Dedifferentiated amniotic fluid mesenchymal stem cell (primary cell): ENCODE results near the gene TOMM40.
A peak's percentile ranks its signal among the peaks of the same experiment; 100 is the strongest.
"Not testable (repeated sequence)": the region's sequence is repeated elsewhere in the genome, so short reads cannot be mapped to it uniquely, and the experiment has no call there.

Source experiments
- DNase-seq: peaks from one replicate; pipeline ENCODE4 v3.0.0-alpha.2; 2016; ENCODE audit errors: extremely low spot score

The TOMM40 gene

DNA sequence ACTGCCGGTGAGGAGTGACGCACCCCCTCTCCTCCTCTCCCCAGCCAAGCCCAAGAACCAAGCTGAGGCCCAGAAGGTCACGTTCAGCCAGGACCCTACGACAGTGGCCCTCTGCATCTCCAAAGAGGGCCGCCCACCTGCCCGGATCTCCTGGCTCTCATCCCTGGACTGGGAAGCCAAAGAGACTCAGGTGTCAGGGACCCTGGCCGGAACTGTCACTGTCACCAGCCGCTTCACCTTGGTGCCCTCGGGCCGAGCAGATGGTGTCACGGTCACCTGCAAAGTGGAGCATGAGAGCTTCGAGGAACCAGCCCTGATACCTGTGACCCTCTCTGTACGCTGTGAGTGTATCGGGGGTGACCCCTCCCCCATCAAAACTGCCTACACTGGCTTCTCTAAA is 19.2 kb upstream of the TOMM40 start:
- no peak for DNase-seq

- DNase-seq: no peak
Measured at GRCh38 chr19:44872661-44873060, 18.4 kb upstream of the TOMM40 start.

DNA sequence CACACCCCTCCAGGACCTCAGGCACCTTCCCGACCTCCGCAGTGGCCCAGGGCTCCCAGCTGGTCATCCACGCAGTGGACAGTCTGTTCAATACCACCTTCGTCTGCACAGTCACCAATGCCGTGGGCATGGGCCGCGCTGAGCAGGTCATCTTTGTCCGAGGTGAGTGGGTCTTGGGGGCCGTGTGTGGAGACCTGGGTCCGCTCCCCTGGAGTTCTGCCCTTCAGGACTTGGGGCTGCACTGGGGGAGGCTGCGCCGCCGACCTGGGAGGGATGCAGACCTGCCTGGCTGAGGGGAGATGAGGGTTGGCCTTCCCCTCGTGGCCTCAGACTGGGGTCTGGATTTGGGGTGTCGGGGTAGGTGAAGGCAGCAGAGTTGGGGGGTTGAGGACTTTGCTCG is 16.7 kb upstream of the TOMM40 start:
- DNase-seq: no peak

- DNase-seq: no peak
Measured at GRCh38 chr19:44875666-44876451, 15.2 kb upstream of the TOMM40 start.

DNA sequence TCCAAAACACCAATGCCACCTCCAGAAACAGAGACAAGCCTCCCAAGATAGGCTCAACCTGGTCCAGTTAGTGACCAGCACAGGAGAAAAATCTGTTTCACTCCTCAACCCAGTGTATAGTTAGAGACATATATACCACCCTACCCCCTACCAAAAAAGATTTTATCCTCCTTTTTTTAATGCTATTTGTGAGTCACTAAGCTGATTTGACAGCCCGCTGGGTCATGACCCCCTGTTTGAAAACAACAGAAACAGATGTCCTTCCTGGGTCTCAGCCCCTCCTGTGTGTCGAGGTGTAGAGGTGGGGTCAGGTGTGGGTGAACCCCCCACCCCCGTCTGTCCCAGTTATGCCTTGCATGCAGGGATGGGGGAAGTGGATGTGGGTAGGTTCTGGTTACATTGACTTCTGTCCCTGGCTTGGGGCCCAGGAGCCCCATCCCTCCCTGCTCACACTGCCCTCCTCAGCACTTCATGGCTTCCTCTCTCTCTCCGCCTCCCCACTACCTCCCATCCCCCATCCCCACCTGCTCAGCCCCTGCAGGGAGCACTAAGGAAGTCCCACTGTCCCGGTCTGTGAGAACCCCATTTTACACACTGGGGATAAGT is 14.0 kb upstream of the TOMM40 start:
- DNase-seq: no peak

GRCh38 chr19:44878120-44878865 is 12.8 kb upstream of the TOMM40 start:
- DNase-seq: no peak

DNA sequence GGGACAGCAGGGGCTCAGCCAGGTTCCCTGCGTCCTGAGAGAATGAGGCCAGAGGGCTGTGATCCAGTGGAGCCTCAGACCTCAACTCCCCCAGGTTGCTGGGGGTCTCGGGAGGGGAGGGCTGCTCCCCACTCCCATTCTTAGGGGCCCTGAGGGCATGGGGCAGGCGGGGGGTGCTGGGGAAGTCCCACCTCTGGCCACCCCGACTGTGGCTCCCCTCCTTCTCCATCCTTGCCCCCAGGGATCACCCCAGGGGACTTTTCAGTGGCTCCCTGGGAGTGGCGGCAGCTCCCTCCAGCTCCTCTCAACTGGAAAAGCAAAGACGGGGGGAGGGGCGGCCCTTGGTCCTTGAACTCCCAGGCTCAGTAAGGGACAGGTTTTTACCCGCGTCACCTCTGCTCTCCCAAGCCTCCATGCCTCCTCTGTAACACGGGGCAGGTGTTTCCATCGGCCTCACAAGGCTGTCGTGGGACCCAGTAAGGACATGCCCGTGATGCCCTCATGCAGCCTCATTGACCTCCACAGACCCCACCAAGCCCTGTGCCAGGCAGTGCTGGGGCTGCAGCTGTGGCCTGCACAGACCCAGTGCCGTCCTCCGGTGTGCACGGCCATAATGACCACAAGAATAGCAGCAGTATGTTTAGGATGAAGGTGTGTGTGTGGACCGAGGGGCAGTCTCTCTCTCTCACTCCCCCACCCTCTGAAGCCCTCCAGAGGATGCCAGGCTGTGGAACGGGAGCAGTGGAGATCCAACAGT is 11.6 kb upstream of the TOMM40 start:
- DNase-seq: no peak

DNA sequence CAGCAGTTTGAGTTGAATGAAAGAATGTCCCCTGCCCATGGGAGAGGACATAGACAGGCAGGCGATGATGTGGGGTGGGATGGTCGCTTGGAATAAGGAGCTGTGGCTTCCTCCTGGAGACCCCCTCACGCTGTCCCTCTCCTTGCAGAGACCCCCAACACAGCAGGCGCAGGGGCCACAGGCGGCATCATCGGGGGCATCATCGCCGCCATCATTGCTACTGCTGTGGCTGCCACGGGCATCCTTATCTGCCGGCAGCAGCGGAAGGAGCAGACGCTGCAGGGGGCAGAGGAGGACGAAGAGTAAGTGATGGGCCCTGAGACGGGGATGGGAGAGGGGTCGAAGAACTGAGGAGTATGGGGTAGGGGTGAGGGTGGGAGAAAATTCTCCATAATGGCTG is 9.0 kb upstream of the TOMM40 start:
- no peak for DNase-seq

DNA sequence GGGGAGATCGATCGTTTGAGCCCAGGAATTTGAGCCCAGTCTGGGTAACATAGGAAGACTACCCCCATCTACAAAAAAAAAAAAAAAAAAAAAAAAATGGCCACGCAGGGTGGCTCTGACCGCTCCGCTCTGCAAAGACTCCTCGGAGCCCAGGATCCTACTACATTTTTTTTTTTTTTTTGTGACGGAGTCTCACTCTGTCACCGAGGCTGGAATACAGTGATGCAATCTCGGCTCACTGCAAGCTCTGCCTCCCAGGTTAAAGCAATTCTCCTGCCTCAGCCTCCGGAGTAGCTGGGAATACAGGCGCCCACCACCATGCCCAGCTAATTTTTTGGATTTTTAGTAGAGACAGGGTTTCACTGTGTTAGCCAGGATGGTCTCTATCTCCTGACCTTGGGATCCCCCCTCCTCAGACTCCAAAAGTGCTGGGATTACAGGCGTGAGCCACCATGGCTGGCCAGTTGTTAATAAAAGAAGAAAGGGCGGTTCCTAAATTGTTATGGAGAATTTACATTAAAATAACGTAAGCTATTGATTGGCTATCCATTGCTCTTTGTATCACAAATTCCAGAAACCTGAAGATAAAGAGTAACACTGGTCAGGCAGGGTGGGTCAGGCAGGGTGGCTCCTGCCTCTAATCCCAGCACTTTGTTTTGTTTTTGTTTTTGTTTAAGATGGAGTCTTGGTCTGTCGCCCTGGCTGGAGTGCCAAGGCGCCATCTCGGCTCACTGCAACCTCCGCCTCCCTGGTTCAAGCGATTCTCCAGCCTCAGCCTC is 8.2 kb upstream of the TOMM40 start:
- DNase-seq: not testable (repeated sequence)

DNA sequence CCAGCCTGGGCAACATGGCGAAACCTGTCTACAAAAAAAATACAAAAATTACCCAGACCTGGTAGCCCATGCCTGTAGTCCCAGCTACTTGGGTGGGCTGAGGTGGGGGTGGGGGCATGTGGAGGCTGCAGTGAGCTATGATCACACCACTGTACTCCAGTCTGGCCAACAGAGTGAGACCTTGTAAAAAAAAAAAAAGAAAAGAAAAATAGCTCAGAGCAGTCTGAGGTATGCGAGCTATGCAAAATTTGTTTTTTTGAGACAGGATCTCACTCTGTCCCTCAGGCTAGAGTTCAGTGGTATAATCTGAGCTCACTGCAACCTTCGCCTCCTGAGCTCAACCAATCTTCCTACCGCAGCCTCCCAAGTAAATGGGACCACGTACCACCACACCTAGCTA is 7.1 kb upstream of the TOMM40 start:
- no peak for DNase-seq

GRCh38 chr19:44884566-44884965 is 6.5 kb upstream of the TOMM40 start:
- DNase-seq: no peak

GRCh38 chr19:44886141-44886540 is 4.9 kb upstream of the TOMM40 start:
- DNase-seq: no peak

DNA sequence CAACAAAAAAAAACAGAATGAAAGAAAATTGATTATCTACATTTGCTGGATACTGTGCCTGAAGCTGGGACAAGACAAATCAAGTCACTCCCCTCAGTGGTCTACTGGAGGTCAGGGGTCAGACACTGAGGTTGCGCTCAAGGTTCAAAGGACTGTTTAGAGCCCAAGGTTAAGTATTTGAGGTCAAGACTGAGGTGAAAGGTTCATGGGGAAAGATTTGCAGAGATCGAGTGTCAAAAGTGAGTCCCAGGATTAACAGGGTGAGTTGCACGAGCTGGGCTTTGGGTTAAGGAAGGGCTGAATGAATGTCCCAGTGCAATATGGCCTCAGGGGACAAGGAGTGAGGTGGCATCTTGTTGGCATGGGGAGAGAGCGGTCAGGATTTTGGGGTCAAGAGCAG is 3.4 kb upstream of the TOMM40 start:
- DNase-seq: no peak

DNA sequence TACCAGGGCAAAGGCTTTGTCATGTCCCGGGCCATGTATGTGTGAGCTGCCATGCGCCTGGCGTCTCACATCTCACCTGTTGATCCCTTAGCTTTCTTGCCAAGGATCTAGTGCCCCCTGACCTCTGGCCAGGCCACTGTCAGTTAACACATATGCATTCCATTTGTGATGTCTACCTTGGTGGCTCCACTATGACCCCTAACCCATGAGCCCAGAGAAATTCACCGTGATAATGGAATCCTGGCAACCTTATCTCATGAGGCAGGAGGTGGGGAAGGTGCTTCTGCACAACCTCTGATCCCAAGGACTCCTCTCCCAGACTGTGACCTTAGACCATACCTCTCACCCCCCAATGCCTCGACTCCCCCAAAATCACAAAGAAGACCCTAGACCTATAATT is 2.7 kb upstream of the TOMM40 start:
- not testable (repeated sequence) for DNase-seq

GRCh38 chr19:44889830-44890365 is 1.2 kb upstream of the TOMM40 start:
- DNase-seq: no peak

DNA sequence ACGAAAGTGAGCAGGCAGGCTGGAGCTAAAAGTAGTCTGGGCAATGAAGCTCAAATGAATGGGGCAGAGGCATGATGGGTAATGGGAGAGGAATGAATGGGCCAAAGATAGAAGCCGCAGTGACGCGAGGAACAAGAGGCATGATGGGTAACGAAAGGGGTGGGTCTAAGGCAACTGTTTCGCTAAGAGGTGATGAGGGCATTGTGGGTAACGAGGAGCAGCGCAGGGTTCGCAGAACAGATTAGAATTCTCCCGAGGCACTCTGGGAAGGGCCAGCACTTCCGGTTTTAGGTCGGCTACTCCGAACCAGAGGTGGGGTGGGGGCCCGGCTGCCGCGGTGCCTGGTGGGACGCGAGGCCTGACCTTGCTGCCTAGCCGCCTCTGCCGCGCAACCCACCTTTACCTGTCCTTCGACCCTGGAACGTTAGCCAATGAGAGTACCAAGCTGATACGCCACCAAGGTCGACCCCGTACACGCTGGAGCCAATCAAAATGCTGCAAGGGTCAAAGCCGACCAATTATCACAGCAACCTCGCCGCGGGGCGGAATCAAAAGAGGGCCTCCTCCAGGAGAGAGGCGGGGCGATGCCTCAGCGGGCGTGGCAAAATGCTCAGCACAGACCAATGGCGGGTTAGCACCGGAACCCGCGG is 563 bp upstream of the TOMM40 start:
- DNase-seq: peak; percentile 100

- DNase-seq: no peak
Measured at GRCh38 chr19:44892932-44893331, 1.9 kb downstream of the TOMM40 start.

DNA sequence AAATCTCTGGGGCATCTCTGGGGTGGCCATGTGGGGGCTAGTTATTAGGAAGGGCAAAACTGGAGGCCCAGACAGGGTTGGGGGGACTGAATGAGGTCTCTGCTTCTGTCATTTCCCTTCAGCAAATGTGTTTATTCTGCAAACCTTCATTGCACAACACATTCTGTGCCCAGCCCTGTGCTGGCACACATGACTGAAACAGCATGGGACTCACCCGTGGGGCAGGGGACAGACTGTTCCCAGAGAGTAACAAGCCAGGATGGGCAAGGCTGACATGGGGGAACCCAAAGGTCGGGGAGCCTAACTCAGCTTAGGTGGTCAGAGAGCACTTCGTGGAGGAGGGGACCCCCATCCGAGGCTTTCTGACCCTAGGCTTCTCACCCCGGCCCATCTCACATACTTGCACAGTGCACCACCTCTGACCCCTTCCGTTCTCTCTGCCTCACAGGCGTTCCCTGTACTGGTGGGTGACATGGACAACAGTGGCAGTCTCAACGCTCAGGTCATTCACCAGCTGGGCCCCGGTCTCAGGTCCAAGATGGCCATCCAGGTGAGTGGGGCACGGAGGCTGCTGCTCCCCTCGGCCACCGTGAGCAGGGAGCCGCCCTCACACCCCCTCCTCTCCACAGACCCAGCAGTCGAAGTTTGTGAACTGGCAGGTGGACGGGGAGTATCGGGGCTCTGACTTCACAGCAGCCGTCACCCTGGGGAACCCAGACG is 2.4 kb downstream of the TOMM40 start:
- no peak for DNase-seq

- DNase-seq: no peak
Measured at GRCh38 chr19:44894052-44894400, 3.0 kb downstream of the TOMM40 start.

DNA sequence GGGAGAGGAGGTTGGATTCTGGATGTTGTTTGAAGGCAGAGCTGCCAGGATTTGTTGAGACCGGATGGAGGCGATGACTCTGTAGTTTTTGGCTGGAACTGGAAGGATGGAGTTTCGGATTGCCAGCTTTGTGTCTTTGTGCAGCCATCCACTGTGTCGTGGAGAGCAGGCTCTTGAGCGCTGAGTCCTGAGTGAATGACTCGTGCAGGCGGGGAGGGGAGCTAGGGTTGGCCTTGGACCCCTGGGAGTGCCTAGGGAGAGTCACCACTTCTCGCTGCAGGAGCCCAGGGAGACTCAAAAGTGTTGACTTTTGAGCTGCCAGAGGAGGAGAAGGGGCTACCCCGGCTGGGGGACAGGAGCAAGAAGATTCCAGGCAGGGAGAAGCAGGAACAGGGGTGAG is 3.9 kb downstream of the TOMM40 start:
- DNase-seq: no peak
